AG09319 (cell line): ENCODE data around the gene ARAF.
"Not testable (repeated sequence)": the region's sequence is repeated elsewhere in the genome, so short reads cannot be mapped to it uniquely, and the experiment has no call there.

Experiments used
- DNase-seq: peaks from one replicate; pipeline ENCODE4 v3.0.0-alpha.2; 2010; ENCODE audit warnings: low read depth; ENCODE audit errors: extremely low read depth
- CTCF ChIP-seq: IDR thresholded peaks from 2 replicates; pipeline ENCODE4 v1.5.1; 2011; ENCODE audit warnings: low read depth, mild to moderate bottlenecking, inconsistent platforms, low read length, moderate library complexity

The ARAF gene

GRCh38 chrX:47587091-47587891, 26.3 kb downstream of the ARAF start:
- TF ChIP-seq CTCF, result no peak
- no peak for DNase-seq

GRCh38 chrX:47587906-47588735, 27.1 kb downstream of the ARAF start:
- TF ChIP-seq CTCF, result no peak
- no peak for DNase-seq

- no peak for TF ChIP-seq CTCF
- no peak for DNase-seq
Measured at GRCh38 chrX:47590984-47591383, 30.0 kb downstream of the ARAF start.

GRCh38 chrX:47593522-47593921, 32.5 kb downstream of the ARAF start:
- DNase-seq, result no peak
- TF ChIP-seq CTCF, result no peak

- TF ChIP-seq CTCF, result no peak
- no peak for DNase-seq
Measured at GRCh38 chrX:47595716-47596251, 34.8 kb downstream of the ARAF start.

GRCh38 chrX:47596256-47596655, 35.3 kb downstream of the ARAF start:
- DNase-seq, result no peak
- no peak for TF ChIP-seq CTCF

GRCh38 chrX:47597222-47597621, 36.2 kb downstream of the ARAF start:
- TF ChIP-seq CTCF, result no peak
- no peak for DNase-seq

- DNase-seq, result not testable (repeated sequence)
Measured at GRCh38 chrX:47603125-47603524, 42.1 kb downstream of the ARAF start.
